Measurements from ENCODE around the gene CYS1.
"Not testable (repeated sequence)": the region's sequence is repeated elsewhere in the genome, so short reads cannot be mapped to it uniquely, and the experiment has no call there.

The CYS1 gene

GRCh38 chr2:10079870-10080535 is at the start of gene CYS1:
TSS of gene CYS1 (minus strand) at chr2:10080411. CDS start at chr2:10080223, 188 bp downstream.
- DNase-seq: no peak

- DNase-seq: no peak
Observed at GRCh38 chr2:10129490-10129889, 49.3 kb upstream of the CYS1 start.

GRCh38 chr2:10128420-10128819 is 48.2 kb upstream of the CYS1 start:
- no peak for DNase-seq

GRCh38 chr2:10126632-10127026 is 46.4 kb upstream of the CYS1 start:
- no peak for DNase-seq

GRCh38 chr2:10125842-10126631 is 45.8 kb upstream of the CYS1 start:
- no peak for DNase-seq

GRCh38 chr2:10124538-10125045 is 44.4 kb upstream of the CYS1 start:
- peak in 1 of 2 experiments; percentile 14 for DNase-seq

GRCh38 chr2:10123281-10123680 is 43.1 kb upstream of the CYS1 start:
- DNase-seq: peak in 1 of 2 experiments; percentile 12

GRCh38 chr2:10122500-10123280 is 42.5 kb upstream of the CYS1 start, which contains the start of gene RRM2:
TSS of gene RRM2 (plus strand) at chr2:10122739. CDS start at chr2:10122799, 60 bp downstream.
- DNase-seq: peak; percentile 79 to 84

GRCh38 chr2:10120877-10121574 is 40.8 kb upstream of the CYS1 start:
- DNase-seq: no peak

GRCh38 chr2:10120158-10120876 is 40.1 kb upstream of the CYS1 start:
- peak; percentile 89 to 90 for DNase-seq

- no peak for DNase-seq
Observed at GRCh38 chr2:10119601-10120157, 39.5 kb upstream of the CYS1 start.

GRCh38 chr2:10119027-10119325 is 38.8 kb upstream of the CYS1 start:
- no peak for DNase-seq

- DNase-seq: no peak
Observed at GRCh38 chr2:10109311-10109710, 29.1 kb upstream of the CYS1 start.

- not testable (repeated sequence) for DNase-seq
Observed at GRCh38 chr2:10104906-10105305, 24.7 kb upstream of the CYS1 start.

GRCh38 chr2:10103179-10103578 is 23.0 kb upstream of the CYS1 start:
- no peak for DNase-seq

- no peak for DNase-seq
Observed at GRCh38 chr2:10101491-10101890, 21.3 kb upstream of the CYS1 start.

- DNase-seq: no peak
Observed at GRCh38 chr2:10097352-10098148, 17.3 kb upstream of the CYS1 start.

GRCh38 chr2:10096641-10097040 is 16.4 kb upstream of the CYS1 start:
- DNase-seq: no peak

- DNase-seq: no peak
Observed at GRCh38 chr2:10095175-10095574, 15.0 kb upstream of the CYS1 start.

GRCh38 chr2:10094271-10094814 is 14.1 kb upstream of the CYS1 start:
- DNase-seq: no peak

GRCh38 chr2:10091889-10092244 is 11.7 kb upstream of the CYS1 start:
- not testable (repeated sequence) for DNase-seq

Measured in activated CD4-positive, alpha-beta T cell treated with anti-CD3 and anti-CD28 coated beads, Interleukin-2, amount 50 U/mL, for 4 hours (primary cell).